B cell (primary cell): ENCODE measurements around the gene STX7.

Experiments
- EZH2 ChIP-seq: IDR thresholded peaks from 2 replicates; pipeline ENCODE4 v1.6.1; 2012; ENCODE audit warnings: borderline replicate concordance, low read depth, mild to moderate bottlenecking, moderate library complexity, low read length; ENCODE audit not compliant: insufficient read depth, poor library complexity, severe bottlenecking
- TF ChIP-seq, protein P1 (sequence below): fragments of 200-600 bp; IDR thresholded peaks from one replicate; pipeline ENCODE4 v1.8.0; 2022; ENCODE audit warnings: antibody characterized with exemption, mild to moderate bottlenecking

- TF ChIP-seq, protein P1, sequence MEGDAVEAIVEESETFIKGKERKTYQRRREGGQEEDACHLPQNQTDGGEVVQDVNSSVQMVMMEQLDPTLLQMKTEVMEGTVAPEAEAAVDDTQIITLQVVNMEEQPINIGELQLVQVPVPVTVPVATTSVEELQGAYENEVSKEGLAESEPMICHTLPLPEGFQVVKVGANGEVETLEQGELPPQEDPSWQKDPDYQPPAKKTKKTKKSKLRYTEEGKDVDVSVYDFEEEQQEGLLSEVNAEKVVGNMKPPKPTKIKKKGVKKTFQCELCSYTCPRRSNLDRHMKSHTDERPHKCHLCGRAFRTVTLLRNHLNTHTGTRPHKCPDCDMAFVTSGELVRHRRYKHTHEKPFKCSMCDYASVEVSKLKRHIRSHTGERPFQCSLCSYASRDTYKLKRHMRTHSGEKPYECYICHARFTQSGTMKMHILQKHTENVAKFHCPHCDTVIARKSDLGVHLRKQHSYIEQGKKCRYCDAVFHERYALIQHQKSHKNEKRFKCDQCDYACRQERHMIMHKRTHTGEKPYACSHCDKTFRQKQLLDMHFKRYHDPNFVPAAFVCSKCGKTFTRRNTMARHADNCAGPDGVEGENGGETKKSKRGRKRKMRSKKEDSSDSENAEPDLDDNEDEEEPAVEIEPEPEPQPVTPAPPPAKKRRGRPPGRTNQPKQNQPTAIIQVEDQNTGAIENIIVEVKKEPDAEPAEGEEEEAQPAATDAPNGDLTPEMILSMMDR = no peak
- no peak for TF ChIP-seq EZH2
Observed at GRCh38 chr6:132461958-132462357, 51.0 kb downstream of the STX7 start.
